Urinary bladder (tissue), 4 donors: ENCODE results near the gene RXFP3. TPM values are rescaled to one million over a fixed set of nuclear protein-coding genes. Genes with fewer than 3 reads are reported as not detected.

Source experiments
- DNase-seq: peaks from one replicate; pipeline ENCODE4 v3.0.0-alpha.2; 2015; ENCODE audit errors: extremely low spot score
- H3K27ac ChIP-seq: one replicate; pipeline ENCODE4 v1.5.1; 2013; ENCODE audit warnings: low read depth, mild to moderate bottlenecking, moderate library complexity
- H3K36me3 ChIP-seq: one replicate; pipeline ENCODE4 v1.6.1; 2013; ENCODE audit warnings: mild to moderate bottlenecking, moderate library complexity; ENCODE audit not compliant: insufficient read depth
- H3K4me1 ChIP-seq: one replicate; pipeline ENCODE4 v1.6.1; 2013; ENCODE audit warnings: mild to moderate bottlenecking, moderate library complexity; ENCODE audit not compliant: insufficient read depth
- H3K4me3 ChIP-seq: one replicate; pipeline ENCODE4 v1.5.1; 2013; ENCODE audit warnings: low read depth, low read length
- WGBS: extraction: QIAGEN DNeasy Blood & Tissue Kit; methylation state at CpG from one replicate; pipeline ENCODE4 v1.1.7; 2013; 5-methylcytosine and 5-hydroxymethylcytosine counted together
- polyA plus RNA-seq: library from polyadenylated mRNA; stranded (reverse); fragments of 200-250 nt; gene quantifications from one replicate; pipeline ENCODE4 v1.2.3, GENCODE V29; 2013
- small RNA-seq: library from RNA; depleted of rRNA; stranded (forward); fragments of <200 nt; gene quantifications from one replicate; pipeline ENCODE3, GENCODE V24; 2014
- total RNA-seq: library from RNA; depleted of rRNA; stranded (reverse); fragments of >200 nt; gene quantifications from one replicate; pipeline ENCODE4 v1.2.3, GENCODE V29; 2014
- donor health status: healthy with polysubstance abuse.
- donor health status: healthy.

Gene RXFP3
- total and polyA plus RNA-seq, 2 donors = not detected

GRCh38 chr5:33978306-33978705 lies 42.1 kb downstream of the RXFP3 start:
- 96% methylated on average over 1 of the region's 1 CpG for WGBS
- Histone ChIP-seq H3K36me3 (no peaks in the 10 kb centered on the region), H3K27ac (no peak overlapping the region), H3K4me1 (no peaks in the 10 kb centered on the region), H3K4me3 (no peak overlapping the region)
- DNase-seq = no peak

- DNase-seq = no peak
- 91% methylated on average over 3 of the region's 3 CpGs for WGBS
- Histone ChIP-seq H3K4me1 (no peaks in the 10 kb centered on the region), H3K27ac (no peak overlapping the region), H3K36me3 (no peaks in the 10 kb centered on the region), H3K4me3 (no peak overlapping the region)
Measured at GRCh38 chr5:33980030-33980429, 43.8 kb downstream of the RXFP3 start.

DNA sequence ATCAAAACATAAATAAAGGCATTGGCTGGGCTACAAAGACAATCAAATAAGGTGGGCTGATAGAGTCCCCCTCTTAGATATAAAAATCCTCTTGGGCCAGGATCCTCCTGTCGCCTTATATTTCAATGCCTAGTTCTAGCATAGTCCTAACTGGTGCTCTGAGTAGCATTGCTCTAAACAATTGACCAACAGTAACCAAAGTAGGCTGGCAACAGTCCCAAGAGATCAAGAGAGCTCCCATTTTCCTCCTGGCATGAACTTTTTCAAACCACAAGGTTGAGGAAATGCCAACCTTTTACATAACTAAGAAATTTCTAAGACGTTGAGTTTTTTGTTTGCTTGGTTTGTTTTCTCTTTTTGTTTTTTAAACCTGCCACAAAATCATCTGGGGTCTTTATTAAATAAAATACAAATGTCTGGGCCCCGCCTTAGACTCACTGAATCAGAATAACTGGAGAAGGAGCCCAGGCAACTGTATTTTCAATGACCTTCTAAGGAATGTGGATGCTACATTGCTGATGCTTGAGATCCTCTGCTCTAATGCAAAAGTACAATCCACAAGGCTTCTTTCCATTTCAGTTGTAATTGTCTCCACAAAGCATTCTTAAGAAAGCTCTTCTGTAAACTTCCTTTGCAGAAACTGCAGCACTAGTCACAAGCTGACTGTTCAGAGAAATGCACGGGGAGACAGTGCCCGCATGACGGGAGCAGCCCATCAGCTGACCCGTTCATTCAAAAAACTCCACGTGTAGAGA lies 45.4 kb downstream of the RXFP3 start:
- H3K4me1 ChIP-seq = no peaks in the 10 kb centered on the region
- WGBS = 61% methylated on average over 8 of the region's 8 CpGs
- H3K27ac ChIP-seq = no peak overlapping the region
- DNase-seq = no peak
- H3K4me3 ChIP-seq = no peak overlapping the region
- no peaks in the 10 kb centered on the region for H3K36me3 ChIP-seq

DNA sequence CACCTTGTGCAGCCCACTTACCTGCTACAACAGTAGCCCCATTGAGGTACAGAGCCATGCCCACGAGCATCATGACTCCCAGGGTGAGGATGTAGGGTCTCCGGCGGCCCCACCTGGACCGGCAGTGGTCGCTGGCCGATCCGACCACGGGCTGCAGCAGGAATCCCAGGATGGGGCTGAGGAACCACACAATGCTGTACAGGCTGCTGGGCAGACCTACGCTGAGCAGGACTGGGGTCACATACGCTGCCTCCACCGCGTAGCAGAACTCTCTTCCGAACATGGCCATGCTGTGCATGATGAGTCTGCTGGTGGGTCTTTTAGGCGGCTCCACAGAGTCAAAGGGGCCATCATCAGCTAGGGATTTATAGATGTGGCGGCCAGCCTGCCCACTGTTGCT lies 48.0 kb downstream of the RXFP3 start:
- H3K27ac ChIP-seq = no peak overlapping the region
- DNase-seq = no peak
- H3K4me1 ChIP-seq = no peaks in the 10 kb centered on the region
- H3K36me3 ChIP-seq = no peaks in the 10 kb centered on the region
- 97% methylated on average over 15 of the region's 15 CpGs for WGBS
- no peak overlapping the region for H3K4me3 ChIP-seq

DNA sequence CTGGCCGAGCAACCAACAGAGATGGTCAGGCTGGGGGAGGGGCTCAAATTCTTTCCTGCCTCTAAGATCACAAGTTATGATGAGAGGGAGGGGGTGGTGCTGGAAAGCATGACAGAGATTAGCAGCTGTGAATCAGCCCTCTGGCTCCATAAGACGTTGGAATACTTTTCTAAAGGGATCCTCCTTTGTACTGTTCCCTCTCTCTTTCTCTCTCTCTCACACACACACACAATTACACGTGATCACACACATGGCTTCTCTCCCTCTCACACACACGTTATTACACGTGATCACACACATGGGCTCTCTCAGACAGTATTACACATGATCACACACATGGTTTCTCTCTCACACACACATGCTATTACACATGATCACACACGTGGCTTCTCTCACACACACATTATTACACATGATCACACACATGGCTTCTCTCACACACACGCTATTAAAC lies 48.5 kb downstream of the RXFP3 start, which contains the start of gene SLC45A2:
SLC45A2 (minus strand) TSS at position 23 of the 454 bp plus-strand sequence. CDS start 110 bp downstream, outside the sequence.
- no peak for DNase-seq
- no peak within 1 kb of the TSS for H3K27ac ChIP-seq
- 79% methylated on average over 7 of the region's 7 CpGs for WGBS

GRCh38 chr5:33985447-33985846 lies 49.3 kb downstream of the RXFP3 start:
- 98% methylated on average over 6 of the region's 6 CpGs for WGBS
- H3K4me3 ChIP-seq = no peak overlapping the region
- no peak overlapping the region for H3K27ac ChIP-seq
- no peaks in the 10 kb centered on the region for H3K4me1 ChIP-seq
- no peaks in the 10 kb centered on the region for H3K36me3 ChIP-seq
- DNase-seq = no peak

More for the DNA sequence above, 48.5 kb downstream of the RXFP3 start, which contains the start of gene SLC45A2:
- Histone ChIP-seq H3K36me3 (no peaks in the 10 kb centered on the region), H3K4me3 (no peak within 1 kb of the TSS), H3K4me1 (no peaks in the 10 kb centered on the region)

Small RNA genes lying within 50 kb of the gene (small RNA-seq; reads per million reads assigned to genes)
- gene RNU6-923P = not detected

Other genes starting within 250 kb of the RXFP3 start
- gene ADAMTS12, start 44.4 kb upstream of the RXFP3 start, total RNA-seq = 28.8 TPM
- gene ADAMTS12, start 44.4 kb upstream of the RXFP3 start, polyA plus RNA-seq = 2.5 TPM
- not detected for gene SLC45A2, start 48.3 kb downstream of the RXFP3 start, total RNA-seq
- not detected for gene SLC45A2, start 48.3 kb downstream of the RXFP3 start, polyA plus RNA-seq
- 16.2 TPM for gene AMACR, start 71.7 kb downstream of the RXFP3 start, total RNA-seq
- gene AMACR, start 71.7 kb downstream of the RXFP3 start, polyA plus RNA-seq = 11.9 TPM
- gene C1QTNF3, start 106.8 kb downstream of the RXFP3 start, total RNA-seq = 87.9 TPM
- gene C1QTNF3, start 106.8 kb downstream of the RXFP3 start, polyA plus RNA-seq = 4.4 TPM